ENCODE data around the gene SIL1. TPM values are rescaled to one million over a fixed set of nuclear protein-coding genes. Genes with fewer than 3 reads are reported as not detected.
"Not testable (repeated sequence)": the region's sequence is repeated elsewhere in the genome, so short reads cannot be mapped to it uniquely, and the experiment has no call there.

Gene SIL1
- total RNA-seq, 4 donors from 2014 or later: 41.4 to 63.1 (median 52.8) TPM

GRCh38 chr5:139223481-139223880 lies 25.3 kb upstream of the SIL1 start:
- no peak for DNase-seq (ENCODE audit: low spot score in 2 of 2)
- Histone ChIP-seq H3K27ac (no peak overlapping the region), H3K4me1 (no peaks in the 10 kb centered on the region), H3K36me3 (no peaks in the 10 kb centered on the region), H3K4me3 (no peak overlapping the region), H3K9me3 (no peaks in the 10 kb centered on the region), H3K27me3 (no peaks in the 10 kb centered on the region)
- 90 to 92% methylated on average over 3 of the region's 3 CpGs for WGBS, 2 donors
- TF ChIP-seq CTCF (IDR thresholded peaks at IDR 0.05) (no peak), EP300 (IDR thresholded peaks at IDR 0.05) (no peak), POLR2A (IDR thresholded peaks at IDR 0.05) (no peak)

GRCh38 chr5:139222346-139222745 lies 24.2 kb upstream of the SIL1 start:
- 55 to 56% methylated on average over 3 of the region's 3 CpGs for WGBS, 2 donors
- Histone ChIP-seq H3K27ac (no peak overlapping the region), H3K9me3 (no peaks in the 10 kb centered on the region), H3K27me3 (no peaks in the 10 kb centered on the region), H3K36me3 (no peaks in the 10 kb centered on the region), H3K4me1 (no peaks in the 10 kb centered on the region), H3K4me3 (no peak overlapping the region)
- DNase-seq (ENCODE audit: low spot score in 2 of 2): no peak
- TF ChIP-seq CTCF (IDR thresholded peaks at IDR 0.05) (no peak), POLR2A (IDR thresholded peaks at IDR 0.05) (no peak), EP300 (IDR thresholded peaks at IDR 0.05) (no peak)

GRCh38 chr5:139218038-139218437 lies 19.9 kb upstream of the SIL1 start:
- not testable (repeated sequence) for H3K4me3 ChIP-seq; DNase-seq (ENCODE audit: low spot score in 2 of 2); H3K27me3 ChIP-seq; H3K27ac ChIP-seq; H3K36me3 ChIP-seq; H3K9me3 ChIP-seq
- H3K4me1 ChIP-seq: peaks cover 0 to 11% (median 0%) of the 10 kb centered on the region in 4 donors
- WGBS, 2 donors: 77 to 88% methylated on average over 7 of the region's 7 CpGs

GRCh38 chr5:139215107-139215975 lies 17.2 kb upstream of the SIL1 start:
- Histone ChIP-seq H3K4me3 (no peak overlapping the region), H3K27me3 (no peaks in the 10 kb centered on the region), H3K4me1 (peaks cover 0 to 15% (median 2%) of the 10 kb centered on the region in 4 donors), H3K27ac (no peak overlapping the region), H3K9me3 (no peaks in the 10 kb centered on the region), H3K36me3 (no peaks in the 10 kb centered on the region)
- TF ChIP-seq POLR2A (IDR thresholded peaks at IDR 0.05) (no peak), EP300 (IDR thresholded peaks at IDR 0.05) (no peak), CTCF (IDR thresholded peaks at IDR 0.05) (no peak)
- DNase-seq (ENCODE audit: low spot score in 2 of 2): no peak
- WGBS, 2 donors: 53 to 55% methylated on average over 15 of the region's 15 CpGs

- DNase-seq (ENCODE audit: low spot score in 2 of 2): no peak
- Histone ChIP-seq H3K4me1 (peaks cover 0 to 15% (median 2%) of the 10 kb centered on the region in 4 donors), H3K27me3 (no peaks in the 10 kb centered on the region), H3K4me3 (no peak overlapping the region), H3K36me3 (no peaks in the 10 kb centered on the region), H3K27ac (no peak overlapping the region), H3K9me3 (no peaks in the 10 kb centered on the region)
- TF ChIP-seq EP300 (IDR thresholded peaks at IDR 0.05): no peak
- TF ChIP-seq POLR2A (IDR thresholded peaks at IDR 0.05): no peak
- TF ChIP-seq CTCF (IDR thresholded peaks at IDR 0.05): no peak
- WGBS, 2 donors: 96 to 100% methylated on average over 2 of the region's 2 CpGs
Observed at GRCh38 chr5:139214646-139215045, 16.5 kb upstream of the SIL1 start.
